Parathyroid adenoma (tissue), 2 donors: ENCODE data around the gene ADPGK.

ENCODE experiments used
- H2AFZ ChIP-seq: fragments of 300-600 bp; sonication (generic); one replicate; pipeline ENCODE4 v1.7.0; 2017; ENCODE audit warnings: antibody characterized with exemption, mild to moderate bottlenecking
- H3K27ac ChIP-seq: fragments of 300-600 bp; sonication (generic); one replicate; pipeline ENCODE4 v1.7.0; 2017
- H3K27me3 ChIP-seq: fragments of 300-600 bp; sonication (generic); one replicate; pipeline ENCODE4 v1.7.0; 2017; ENCODE audit warnings: low read length; ENCODE audit not compliant: control insufficient read depth, insufficient read depth
- H3K36me3 ChIP-seq: fragments of 300-600 bp; sonication (generic); one replicate; pipeline ENCODE4 v1.7.0; 2017; ENCODE audit warnings: low read length; ENCODE audit not compliant: control insufficient read depth, insufficient read depth
- H3K4me1 ChIP-seq: fragments of 300-600 bp; sonication (generic); one replicate; pipeline ENCODE4 v1.7.0; 2017; ENCODE audit warnings: control low read depth
- H3K4me2 ChIP-seq: fragments of 300-600 bp; sonication (generic); one replicate; pipeline ENCODE4 v1.7.0; 2017; ENCODE audit warnings: low read length
- H3K4me3 ChIP-seq: fragments of 300-600 bp; sonication (generic); one replicate; pipeline ENCODE4 v1.7.0; 2017; ENCODE audit warnings: low read depth, low read length
- H3K79me2 ChIP-seq: fragments of 300-600 bp; sonication (generic); one replicate; pipeline ENCODE4 v1.7.0; 2017; ENCODE audit warnings: control low read depth
- H3K9ac ChIP-seq: fragments of 300-600 bp; sonication (generic); one replicate; pipeline ENCODE4 v1.7.0; 2017; ENCODE audit warnings: mild to moderate bottlenecking
- H3K9me3 ChIP-seq: fragments of 300-600 bp; sonication (generic); one replicate; pipeline ENCODE4 v1.7.0; 2017; ENCODE audit warnings: low read length; ENCODE audit not compliant: control insufficient read depth
- CTCF ChIP-seq: fragments of 300-600 bp; sonication (generic); IDR thresholded peaks from one replicate; pipeline ENCODE4 v1.7.0; 2017; ENCODE audit warnings: antibody characterized with exemption, mild to moderate bottlenecking
- donor health status: primary hyperparathyroidism.

ADPGK gene

DNA sequence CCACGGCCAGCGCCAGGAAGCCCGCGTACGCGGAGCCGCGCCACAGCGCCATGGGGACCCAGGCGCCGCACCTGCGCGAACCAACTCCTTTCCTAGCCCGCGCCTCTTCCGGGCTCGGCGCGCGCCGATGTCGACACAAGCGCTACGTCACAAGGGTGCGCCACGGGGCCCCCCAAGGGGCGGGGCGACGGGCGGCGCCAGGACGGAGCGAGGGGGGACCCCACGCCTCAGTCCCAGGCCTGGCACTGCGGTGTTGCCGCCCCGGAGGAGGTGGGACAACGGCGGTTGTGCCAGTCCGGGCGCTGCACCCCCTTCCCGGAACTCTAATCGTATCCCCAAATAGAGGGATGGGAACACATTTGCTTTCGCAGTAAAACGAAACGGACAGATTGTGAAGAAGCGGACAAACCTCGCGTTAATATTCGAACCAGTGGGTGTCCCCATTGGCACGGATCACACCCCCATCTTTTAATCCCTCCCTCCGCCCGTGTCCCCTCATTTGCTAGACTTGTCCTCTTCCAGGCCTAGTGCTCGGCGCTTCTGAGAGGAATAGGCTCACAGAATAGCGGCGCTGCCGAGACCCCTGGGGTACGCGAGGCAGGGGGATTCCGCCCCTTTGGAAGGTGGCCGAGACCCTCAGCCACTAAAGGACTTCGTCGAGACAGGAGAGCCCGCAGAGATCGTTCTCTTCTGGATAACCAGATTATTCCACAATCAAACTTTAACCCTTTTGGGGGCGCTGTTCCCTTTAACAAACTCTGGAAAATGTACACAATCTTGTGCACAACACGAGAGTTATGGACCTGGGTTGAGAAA is at the start of gene ADPGK:
Gene ADPGK, minus strand, starts transcription at position 119 of the 816 bp plus-strand sequence. Its CDS starts 67 bp downstream, at position 52.
- no peaks in the 10 kb centered on the region for H3K9me3 ChIP-seq
- no peaks in the 10 kb centered on the region for H3K36me3 ChIP-seq
- TF ChIP-seq CTCF = no peak
- peak within 1 kb of the TSS; percentile 81 for H3K4me3 ChIP-seq
- H3K79me2 ChIP-seq = peaks cover 10% of the 10 kb centered on the region
- no peaks in the 10 kb centered on the region for H3K4me1 ChIP-seq
- H3K27ac ChIP-seq = peak within 1 kb of the TSS; percentile 90
- H3K27me3 ChIP-seq = no peaks in the 10 kb centered on the region
- peak within 1 kb of the TSS; percentile 93 for H3K4me2 ChIP-seq
- peak within 1 kb of the TSS; percentile 93 for H2AFZ ChIP-seq
- H3K9ac ChIP-seq = peak within 1 kb of the TSS; percentile 58

GRCh38 chr15:72827226-72827625 is 43.7 kb upstream of the ADPGK start:
- H3K79me2 ChIP-seq = no peaks in the 10 kb centered on the region
- H3K4me1 ChIP-seq = no peaks in the 10 kb centered on the region
- no peaks in the 10 kb centered on the region for H3K36me3 ChIP-seq
- H3K27ac ChIP-seq = no peak overlapping the region
- H3K27me3 ChIP-seq = no peaks in the 10 kb centered on the region
- no peak overlapping the region for H2AFZ ChIP-seq
- H3K4me2 ChIP-seq = no peak overlapping the region
- TF ChIP-seq CTCF = no peak
- H3K9me3 ChIP-seq = no peaks in the 10 kb centered on the region
- no peak overlapping the region for H3K9ac ChIP-seq
- no peak overlapping the region for H3K4me3 ChIP-seq

DNA sequence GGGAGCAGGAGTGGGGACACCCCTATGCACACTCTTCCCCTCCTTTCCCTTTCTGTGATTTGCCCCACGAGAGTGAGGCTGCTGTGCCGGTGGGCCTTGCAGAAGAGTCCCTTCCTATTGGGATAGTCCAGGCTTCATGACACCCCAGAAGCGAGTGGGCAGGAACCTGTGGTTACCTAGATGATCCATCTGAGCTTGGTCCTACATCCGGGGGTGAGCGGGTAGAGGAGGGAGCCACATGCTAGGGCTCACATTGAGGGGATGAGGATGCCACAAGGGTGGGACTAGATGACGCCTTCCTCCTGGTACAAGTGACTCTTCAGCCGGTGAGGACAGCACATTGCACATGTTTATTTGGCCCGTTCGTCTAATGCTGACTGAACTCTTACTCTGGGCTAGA is 43.1 kb upstream of the ADPGK start:
- Histone ChIP-seq H2AFZ (no peak overlapping the region), H3K4me3 (no peak overlapping the region), H3K27ac (no peak overlapping the region), H3K9me3 (no peaks in the 10 kb centered on the region), H3K36me3 (no peaks in the 10 kb centered on the region), H3K4me1 (no peaks in the 10 kb centered on the region), H3K79me2 (no peaks in the 10 kb centered on the region), H3K9ac (no peak overlapping the region), H3K27me3 (no peaks in the 10 kb centered on the region), H3K4me2 (no peak overlapping the region)
- no peak for TF ChIP-seq CTCF

GRCh38 chr15:72825829-72826228 is 42.3 kb upstream of the ADPGK start:
- H3K9ac ChIP-seq = no peak overlapping the region
- no peaks in the 10 kb centered on the region for H3K79me2 ChIP-seq
- no peaks in the 10 kb centered on the region for H3K36me3 ChIP-seq
- no peaks in the 10 kb centered on the region for H3K9me3 ChIP-seq
- H3K27me3 ChIP-seq = no peaks in the 10 kb centered on the region
- TF ChIP-seq CTCF = no peak
- H3K4me3 ChIP-seq = no peak overlapping the region
- H3K4me2 ChIP-seq = no peak overlapping the region
- no peak overlapping the region for H2AFZ ChIP-seq
- no peaks in the 10 kb centered on the region for H3K4me1 ChIP-seq
- no peak overlapping the region for H3K27ac ChIP-seq

- Histone ChIP-seq H3K4me2 (no peak overlapping the region), H3K27ac (no peak overlapping the region), H3K79me2 (no peaks in the 10 kb centered on the region), H3K36me3 (no peaks in the 10 kb centered on the region), H3K9ac (no peak overlapping the region), H3K27me3 (no peaks in the 10 kb centered on the region), H2AFZ (no peak overlapping the region), H3K9me3 (no peaks in the 10 kb centered on the region), H3K4me3 (no peak overlapping the region), H3K4me1 (no peaks in the 10 kb centered on the region)
- no peak for TF ChIP-seq CTCF
Observed at GRCh38 chr15:72824781-72825180, 41.2 kb upstream of the ADPGK start.
